Eye (tissue), 1 donor: Measurements from ENCODE around the gene DLGAP1.

Experiments
- DNase-seq: peaks from one replicate; pipeline ENCODE4 v3.0.0-alpha.2; 2015

The DLGAP1 gene

GRCh38 chr18:3504637-3505036 is 950.5 kb downstream of the DLGAP1 start:
- no peak for DNase-seq

DNA sequence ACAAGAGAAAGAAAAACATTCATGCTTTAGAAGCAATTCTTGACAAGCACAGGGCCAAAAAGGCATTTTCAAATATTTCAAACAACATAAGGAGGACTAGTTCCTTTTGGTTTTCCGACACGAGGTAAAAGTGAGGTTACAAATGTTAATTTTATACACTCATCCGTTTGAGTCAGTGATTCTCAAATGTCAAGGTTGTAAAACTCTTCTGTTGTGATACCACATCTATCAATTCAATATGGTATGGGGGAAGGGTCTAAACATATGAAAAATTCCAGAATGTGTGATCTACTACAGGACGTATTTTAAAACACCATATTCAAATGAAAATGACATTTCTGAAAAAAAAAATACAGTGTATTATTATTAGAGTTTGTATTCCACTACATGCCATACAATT is 952.5 kb downstream of the DLGAP1 start:
- DNase-seq = no peak

GRCh38 chr18:3500016-3500415 is 955.1 kb downstream of the DLGAP1 start:
- no peak for DNase-seq

DNA sequence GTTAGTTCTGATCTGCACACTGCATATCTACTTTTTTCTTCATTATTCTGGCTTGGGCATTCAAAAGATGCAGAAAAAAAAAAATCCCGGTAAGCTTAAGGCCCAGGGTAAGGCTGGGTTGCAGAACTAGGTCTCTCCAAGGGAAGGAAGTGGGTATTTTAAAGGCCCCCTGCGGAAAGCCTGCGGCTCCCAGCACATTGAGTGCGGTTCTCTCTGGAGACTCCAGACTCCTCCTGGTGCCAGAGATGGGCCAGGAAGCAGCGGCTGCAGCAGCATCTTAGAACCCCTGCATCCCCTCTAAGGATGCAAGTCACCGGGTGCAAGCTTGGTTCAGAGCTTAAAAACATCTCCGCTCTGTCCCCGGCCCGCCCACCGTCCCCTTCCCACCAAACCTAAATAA is 955.6 kb downstream of the DLGAP1 start:
- DNase-seq = peak; percentile 67

GRCh38 chr18:3498698-3499471 is 956.2 kb downstream of the DLGAP1 start:
- peak; percentile 82 for DNase-seq

DNA sequence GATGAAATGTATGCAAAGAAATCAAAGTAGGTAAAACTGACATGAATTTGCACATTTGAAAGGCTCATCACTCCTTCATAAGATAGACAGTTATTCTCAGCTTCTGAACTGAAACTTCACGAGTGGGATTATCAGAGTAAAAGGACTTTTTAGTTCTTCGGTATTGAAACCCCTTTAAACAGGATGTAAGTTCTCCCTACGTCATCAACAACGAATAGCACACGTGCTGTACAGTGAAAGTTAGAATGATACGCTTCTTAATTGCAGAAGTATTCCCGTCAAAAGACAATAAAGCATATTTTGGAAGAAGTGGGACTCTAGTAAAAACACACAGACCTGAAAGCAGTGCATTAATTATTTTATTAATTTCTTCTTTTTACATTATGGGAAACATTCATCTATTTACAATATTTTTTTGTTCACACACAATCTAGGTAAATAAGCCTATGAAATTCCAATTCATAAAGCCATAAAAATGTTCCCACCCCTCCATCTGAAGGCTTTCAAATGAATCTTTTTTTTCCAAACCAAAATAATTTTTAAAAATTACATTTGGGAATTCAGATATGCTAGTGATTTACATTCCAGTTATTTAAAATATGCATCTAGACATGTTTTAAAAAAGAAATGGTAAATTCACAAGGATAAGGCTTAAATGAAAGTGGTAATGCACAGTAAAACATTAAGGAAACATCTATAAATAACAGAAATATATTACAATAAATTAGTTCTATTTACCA is 959.2 kb downstream of the DLGAP1 start:
- DNase-seq = no peak

- no peak for DNase-seq
Observed at GRCh38 chr18:3494569-3494968, 960.5 kb downstream of the DLGAP1 start.

GRCh38 chr18:3494245-3494526 is 960.9 kb downstream of the DLGAP1 start:
- DNase-seq = no peak

- DNase-seq = no peak
Observed at GRCh38 chr18:3493501-3494244, 961.4 kb downstream of the DLGAP1 start.

GRCh38 chr18:3492721-3493120 is 962.4 kb downstream of the DLGAP1 start:
- no peak for DNase-seq

GRCh38 chr18:3491981-3492555 is 963.0 kb downstream of the DLGAP1 start:
- no peak for DNase-seq

DNA sequence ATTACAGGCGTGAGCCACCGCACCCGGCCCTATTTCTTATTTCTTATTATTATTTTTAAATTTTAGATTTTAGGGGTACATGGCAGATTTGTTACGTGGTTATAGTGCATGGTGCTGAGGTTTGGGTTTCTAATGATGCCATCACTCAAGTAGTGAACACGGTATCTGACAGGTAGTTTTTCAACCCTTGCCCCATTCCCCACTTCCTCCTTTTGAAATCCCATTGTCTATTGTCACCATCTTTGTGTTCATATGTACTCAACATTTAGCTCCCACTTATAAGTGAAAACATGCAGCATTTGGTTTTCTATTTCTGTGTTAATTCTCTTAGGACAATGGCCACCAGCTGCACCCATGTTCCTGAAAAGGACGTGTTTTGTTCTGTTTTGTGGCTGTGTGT is 965.6 kb downstream of the DLGAP1 start:
- no peak for DNase-seq

DNA sequence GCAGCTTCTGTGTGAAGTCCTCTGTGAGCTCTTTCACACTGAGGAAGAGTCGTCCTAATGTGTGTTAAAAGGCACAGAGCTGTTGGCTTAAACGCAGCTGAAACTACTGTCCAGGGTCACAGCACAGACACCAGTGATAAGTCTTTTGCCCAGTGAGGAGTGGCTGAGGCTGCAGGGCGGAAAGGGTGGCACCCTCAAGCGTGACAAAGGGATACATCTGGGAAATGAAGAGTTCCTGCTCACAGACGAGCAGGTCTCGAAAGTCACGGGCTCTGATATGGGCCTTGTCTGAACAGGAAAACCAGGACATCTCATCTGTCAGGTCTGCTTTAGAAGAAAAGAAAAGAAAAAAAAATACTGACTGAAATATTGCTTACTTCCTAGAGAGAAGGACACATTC is 968.6 kb downstream of the DLGAP1 start:
- no peak for DNase-seq

GRCh38 chr18:3485153-3486149 is 969.7 kb downstream of the DLGAP1 start:
- no peak for DNase-seq

DNA sequence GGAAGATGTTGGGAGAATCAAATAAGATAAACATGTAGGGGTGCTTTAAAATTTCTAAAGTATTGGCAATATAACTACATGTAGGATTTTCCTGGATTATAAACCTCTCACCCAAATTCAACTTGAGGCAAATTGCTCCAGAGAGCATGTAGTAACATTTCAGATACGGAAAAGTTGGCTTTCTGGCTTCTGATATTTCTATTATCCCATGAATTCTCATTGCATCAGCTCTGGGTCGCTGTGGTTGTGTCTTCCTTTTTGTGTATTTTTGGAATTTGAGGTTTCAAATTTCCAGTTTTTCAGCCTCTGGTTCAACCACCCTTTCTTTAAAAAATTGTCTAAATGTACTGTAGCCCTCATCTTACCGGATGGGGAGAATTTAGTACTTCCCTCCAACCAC is 972.8 kb downstream of the DLGAP1 start:
- no peak for DNase-seq

DNA sequence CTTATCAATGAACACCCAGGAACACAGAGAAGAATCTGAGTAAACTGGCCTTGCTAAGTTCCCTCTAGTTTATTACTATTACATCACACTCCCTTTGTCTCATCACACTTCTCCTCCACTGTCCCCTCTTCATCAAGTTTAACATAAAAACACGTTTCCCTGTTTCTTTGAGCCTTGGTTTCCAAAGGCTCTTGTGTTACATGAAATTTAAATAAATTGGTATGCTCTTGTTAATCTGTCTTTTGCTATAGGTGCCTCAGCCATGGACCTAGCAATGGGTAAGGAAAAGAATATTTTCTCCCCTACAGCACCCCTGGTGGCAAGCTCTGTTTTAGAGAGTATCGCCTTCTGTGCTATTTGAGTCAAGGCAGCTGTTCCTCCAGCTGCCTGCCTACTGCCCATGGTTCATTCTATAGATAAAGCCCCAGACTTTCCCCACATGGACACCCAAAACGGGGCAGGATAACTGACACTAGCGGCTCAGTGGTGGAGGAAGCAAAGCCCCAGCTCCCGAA is 973.4 kb downstream of the DLGAP1 start:
- DNase-seq = peak; percentile 56

DNA sequence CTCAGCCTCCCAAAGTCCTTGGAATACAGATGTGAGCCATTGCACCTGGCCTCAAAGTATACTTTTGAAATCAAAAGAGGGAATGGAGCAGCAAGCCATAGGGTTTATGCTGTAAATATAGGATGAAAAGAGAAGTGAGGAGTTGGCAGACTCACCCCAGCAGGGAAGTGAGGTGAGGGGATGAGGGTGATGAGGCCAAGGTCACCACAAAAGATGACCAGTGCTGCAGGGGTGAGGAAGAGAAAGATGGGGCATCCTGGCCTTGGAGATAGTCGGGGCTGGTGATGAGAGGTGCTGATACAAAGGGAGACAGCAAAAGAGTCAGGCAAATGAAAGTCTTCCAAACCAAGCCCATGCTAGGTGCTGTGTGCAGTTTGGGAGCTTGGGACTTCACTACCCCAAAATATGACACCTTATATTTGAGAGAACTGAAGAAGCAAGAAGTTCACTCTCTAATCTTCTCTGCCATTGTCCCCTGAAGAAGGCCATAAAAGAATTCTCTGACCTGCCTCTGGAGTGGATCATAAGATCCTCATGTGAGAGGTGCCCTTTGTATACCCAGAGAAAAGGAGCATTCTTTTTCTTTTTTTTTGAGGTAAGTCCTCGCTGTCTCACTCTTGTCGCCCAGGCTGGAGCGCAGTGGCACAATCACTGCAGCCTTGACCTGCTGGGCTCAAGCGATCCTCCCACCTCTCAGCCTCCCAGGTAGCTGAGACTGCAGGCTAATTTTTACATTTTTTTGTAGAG is 974.1 kb downstream of the DLGAP1 start:
- DNase-seq = no peak

DNA sequence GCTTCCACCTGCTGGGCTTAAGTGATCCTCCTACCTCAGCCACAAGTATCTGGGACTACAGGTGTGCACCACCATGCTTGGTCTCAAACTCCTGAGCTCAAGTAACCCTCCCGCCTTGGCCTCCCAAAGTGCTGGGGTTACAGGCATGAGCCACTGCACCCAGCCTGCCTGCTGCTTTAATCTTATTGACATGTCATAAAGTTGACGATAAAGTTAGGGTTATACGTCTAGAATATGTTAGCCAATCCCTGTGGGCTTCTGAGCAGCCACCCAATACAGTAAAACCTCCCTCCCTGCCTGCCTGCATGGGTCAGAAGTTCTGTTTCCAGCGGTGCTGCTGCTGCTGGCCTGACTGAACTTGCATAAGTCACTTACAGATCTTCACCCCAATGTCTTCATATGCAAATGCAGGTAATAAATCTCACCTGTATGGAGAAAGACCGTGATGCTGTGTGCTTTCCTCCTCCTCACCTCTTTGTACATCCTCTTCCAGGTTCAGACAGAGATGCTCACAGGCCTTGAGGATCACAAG is 975.1 kb downstream of the DLGAP1 start:
- DNase-seq = no peak

DNA sequence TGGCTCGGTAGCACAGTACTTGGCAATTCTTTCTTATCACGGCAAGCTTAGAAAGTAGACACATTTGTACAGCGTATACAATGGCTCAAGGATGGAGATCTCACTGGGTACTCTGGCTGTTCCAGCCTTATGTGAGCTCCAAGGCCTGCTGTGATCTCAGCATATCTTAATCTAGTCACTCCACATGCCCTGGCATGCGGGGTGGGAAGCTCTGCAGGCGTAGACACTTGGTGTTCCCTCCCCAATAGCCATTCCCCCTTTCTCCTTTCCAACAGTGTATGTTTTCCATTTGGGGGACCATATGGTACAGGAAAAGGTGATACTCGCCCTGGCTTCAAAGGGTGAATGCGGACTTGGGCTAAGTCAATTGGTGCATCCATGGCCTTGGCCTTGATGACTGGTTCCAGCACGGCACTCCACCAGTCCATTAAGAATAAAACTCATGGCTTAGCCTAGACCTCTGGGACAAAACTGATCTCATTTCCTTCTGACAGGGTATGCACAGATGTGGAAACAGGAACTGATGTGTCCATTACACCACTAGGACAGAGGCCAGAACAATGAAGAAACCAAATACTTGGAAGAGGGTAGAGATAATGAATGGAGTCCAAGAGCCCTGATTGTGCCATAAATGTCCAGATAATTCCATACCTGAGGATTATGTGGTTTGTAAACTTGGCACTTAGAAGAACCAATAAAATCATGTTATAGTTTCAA is 976.7 kb downstream of the DLGAP1 start:
- DNase-seq = no peak
